TTC549 (cell line): ENCODE results near the gene FXR1.

Experiments
- FAIRE-seq: peaks from 2 replicates; lab custom pipeline; 2012; peaks lifted over from hg19 to GRCh38; lab: Jason Lieb, UNC

FXR1 gene

DNA sequence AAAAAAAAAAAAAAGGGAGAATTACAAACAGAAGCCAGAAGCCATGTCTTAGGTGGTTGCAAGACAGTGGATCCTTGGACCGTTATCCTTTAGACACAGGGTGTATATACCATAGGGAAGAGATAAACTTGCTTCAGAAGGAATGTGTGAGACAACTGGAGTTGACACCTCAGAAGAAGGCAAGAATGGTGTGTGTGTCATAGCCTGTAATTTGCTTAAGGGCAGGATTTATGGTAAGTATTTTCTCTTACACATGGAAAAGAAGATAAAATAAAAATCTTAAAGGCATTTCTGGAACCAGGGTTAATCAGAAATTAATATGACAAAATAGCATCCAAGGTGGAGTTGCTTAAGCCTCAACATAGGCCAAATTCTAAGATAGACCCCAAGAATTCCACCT lies 96.3 kb downstream of the FXR1 start:
- FAIRE-seq = no peak

DNA sequence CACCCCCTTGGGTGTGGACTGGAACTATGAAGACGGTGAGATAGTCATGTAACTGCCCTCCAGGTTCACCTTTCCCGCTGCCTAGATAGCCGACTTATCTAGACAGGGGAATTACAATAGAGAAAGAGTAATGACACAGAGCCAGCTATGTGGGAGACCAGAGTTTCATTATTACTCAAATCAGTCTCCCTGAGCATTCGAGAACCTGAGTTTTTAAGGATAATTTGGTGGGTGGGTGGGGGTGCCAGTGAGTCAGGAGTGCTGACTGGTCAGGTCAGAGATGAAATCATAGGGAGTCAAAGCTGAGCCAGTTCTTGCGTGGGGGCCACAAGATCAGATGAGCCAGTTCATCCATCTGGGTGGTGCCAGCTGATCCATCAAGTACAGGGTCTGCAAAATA lies 96.8 kb downstream of the FXR1 start:
- FAIRE-seq = no peak

DNA sequence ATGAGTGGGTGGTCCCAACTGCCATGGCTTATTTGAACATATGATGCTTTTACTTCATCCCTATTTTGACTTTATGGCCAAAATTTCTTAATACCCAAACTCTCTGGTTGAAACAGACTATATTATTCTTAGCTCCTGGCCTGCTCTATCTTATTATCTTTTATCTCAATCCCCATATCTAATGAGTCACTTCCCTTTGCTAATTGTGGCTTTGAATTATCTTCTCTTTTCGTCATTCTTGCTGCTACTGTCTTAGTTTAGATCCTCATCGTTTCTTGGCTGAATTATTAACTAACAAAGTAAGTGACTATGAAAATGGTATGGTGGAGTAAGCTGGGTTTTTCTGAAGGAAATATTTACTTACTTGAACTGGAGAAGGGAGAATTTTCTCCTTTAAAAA lies 105.2 kb downstream of the FXR1 start:
- no peak for FAIRE-seq

DNA sequence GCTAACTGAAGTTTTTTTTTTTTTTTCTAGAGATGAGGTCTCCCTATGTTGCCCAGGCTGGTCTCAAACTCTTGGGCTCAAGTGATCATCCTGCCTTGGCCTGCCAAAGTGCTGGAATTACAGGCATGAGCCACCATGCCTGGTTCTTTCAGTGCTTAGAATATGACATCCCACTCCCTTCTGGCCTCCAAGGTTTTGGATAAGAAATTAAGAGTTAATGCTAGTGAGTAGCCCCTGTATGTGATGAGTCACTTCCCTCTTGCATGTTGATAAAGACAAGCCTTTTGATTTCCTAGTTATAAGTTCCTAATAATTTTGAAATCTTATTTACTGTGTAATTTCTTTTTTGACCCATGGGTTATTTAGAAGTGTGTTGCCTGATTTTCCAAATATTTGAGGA lies 112.7 kb downstream of the FXR1 start:
- FAIRE-seq = no peak

DNA sequence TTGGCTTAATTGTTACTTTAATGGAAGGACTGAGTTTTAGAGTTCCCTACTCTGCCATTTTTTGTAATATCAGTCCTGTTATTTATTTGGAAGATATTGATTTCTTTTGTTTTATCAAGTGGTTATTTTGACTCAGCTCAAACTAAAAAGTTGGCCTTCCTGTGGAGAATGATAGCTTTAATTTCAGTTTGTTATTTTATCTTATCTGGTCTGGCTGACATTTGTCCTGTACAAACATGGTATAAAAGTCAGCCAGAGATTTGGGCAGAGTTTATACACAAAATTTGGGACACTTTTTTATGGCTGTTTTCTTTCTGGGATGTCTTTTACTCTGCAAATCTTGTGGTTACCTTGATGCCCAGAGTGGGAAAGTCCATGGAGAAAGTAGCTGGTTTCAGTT lies 118.5 kb downstream of the FXR1 start:
- no peak for FAIRE-seq
